Activated T-cell treated with anti-CD3 and anti-CD28 coated beads for 1 hour (primary cell): ENCODE data around the gene MTNR1B.

Source experiments
- DNase-seq: peaks from one replicate; pipeline ENCODE4 v3.0.0-alpha.2; 2020; ENCODE audit warnings: low read depth

Gene MTNR1B

GRCh38 chr11:92978271-92979111 is 9.0 kb downstream of the MTNR1B start:
- no peak for DNase-seq

DNA sequence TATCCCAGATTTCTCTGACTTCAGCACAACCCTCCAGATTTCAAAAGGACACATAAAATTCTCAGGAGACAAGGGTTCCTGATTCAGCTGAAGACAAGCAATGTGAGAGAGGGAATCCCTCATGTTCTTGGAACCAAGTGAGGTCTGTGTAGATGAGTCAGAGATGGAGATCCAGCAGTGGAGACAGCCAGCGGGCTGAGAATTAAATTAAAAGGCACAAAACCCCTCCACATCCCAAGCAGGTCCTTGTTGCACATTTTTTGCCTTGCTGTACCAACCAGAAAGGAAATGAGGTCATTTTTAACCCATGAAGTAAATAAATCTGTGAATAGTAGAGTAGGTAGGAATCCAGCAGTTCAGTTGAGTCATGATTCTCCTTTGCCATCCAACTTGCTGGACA is 9.7 kb downstream of the MTNR1B start:
- DNase-seq, result no peak

GRCh38 chr11:92980312-92980711 is 10.9 kb downstream of the MTNR1B start:
- DNase-seq, result no peak

DNA sequence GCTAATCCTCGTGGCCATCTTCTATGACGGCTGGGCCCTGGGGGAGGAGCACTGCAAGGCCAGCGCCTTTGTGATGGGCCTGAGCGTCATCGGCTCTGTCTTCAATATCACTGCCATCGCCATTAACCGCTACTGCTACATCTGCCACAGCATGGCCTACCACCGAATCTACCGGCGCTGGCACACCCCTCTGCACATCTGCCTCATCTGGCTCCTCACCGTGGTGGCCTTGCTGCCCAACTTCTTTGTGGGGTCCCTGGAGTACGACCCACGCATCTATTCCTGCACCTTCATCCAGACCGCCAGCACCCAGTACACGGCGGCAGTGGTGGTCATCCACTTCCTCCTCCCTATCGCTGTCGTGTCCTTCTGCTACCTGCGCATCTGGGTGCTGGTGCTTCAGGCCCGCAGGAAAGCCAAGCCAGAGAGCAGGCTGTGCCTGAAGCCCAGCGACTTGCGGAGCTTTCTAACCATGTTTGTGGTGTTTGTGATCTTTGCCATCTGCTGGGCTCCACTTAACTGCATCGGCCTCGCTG is 12.1 kb downstream of the MTNR1B start:
- DNase-seq, result no peak

GRCh38 chr11:92986585-92986984 is 17.1 kb downstream of the MTNR1B start:
- DNase-seq, result no peak

DNA sequence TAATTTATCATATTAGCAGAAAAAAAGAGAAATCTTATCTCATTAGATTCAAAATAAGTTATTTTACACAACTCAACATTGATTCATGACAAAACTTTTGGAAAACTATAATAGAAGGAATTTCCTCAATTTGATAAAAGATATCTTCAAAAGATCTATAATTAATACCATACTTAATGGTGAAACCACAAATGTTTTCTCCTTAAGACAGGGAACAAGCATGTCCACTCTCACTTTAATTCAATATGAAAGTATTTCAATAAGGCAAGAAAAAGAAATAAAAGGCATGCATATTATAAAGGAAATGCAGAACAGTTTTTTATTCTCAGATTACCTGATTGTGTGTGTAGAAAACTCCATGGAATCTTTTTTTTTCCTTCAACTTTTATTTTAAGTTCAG is 23.6 kb downstream of the MTNR1B start:
- no peak for DNase-seq

DNA sequence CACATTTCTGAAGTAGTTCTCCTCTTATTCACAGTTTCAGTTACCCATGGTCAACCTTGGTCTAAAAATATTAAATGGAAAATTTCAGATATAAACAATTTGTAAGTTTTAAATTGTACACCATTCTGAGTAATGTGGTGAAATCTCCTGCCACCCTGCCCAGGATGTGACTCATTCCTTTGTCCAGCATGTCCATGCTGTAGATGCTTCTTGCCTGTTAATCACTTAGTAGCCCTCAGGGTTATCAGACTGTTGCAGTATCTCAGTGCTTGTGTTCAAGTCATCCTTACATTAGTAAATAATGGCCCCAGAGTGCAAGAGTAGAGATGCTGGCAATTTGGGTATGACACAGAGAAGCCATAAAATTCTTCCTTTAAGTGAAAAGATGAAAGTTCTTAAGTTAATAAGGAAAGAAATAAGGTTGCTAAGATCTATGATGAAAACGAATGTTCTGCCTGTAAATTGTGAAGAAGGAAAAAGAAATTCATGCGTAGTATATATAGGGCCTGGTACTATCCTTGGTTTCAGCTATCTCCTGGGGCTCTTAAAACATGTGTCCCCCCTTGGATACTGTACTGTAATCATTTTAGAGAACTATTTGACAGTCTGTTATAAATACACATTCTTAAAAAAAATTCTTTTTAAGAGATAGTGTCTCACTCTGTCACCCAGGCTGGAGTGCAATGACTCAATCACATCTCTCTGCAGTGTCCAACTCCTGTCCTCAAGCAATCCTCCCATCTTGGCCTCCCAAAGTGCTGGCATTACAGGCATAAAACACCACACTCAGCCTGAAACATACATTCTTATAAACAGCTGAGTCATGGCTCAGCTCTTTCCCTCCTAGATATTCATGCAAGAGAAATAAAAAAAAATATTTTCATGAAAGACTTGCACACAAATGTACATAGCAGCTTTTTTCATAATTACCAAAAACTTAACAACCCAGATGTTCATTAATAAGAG is 31.3 kb downstream of the MTNR1B start:
- no peak for DNase-seq

DNA sequence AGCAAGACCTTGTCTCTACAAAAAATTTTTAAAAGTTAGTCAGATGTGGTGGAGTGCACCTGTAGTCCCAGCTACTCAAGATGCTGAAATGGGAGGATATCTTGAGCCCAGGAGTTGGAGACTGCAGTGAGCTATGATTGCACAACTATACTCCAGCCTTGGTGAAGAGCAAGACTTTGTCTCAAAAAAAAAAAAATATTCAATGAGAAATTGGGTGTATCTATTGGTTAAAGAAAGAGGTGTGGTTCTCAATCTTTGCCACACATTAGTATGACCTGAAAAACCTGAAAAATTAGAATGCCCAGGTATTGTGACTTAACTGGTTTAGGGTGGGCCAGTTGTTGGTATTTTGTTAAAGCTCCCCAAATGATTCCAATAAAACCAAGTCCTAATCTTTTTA is 32.4 kb downstream of the MTNR1B start:
- DNase-seq, result no peak

- no peak for DNase-seq
Observed at GRCh38 chr11:93002380-93002779, 32.9 kb downstream of the MTNR1B start.

GRCh38 chr11:93005239-93005638 is 35.8 kb downstream of the MTNR1B start:
- no peak for DNase-seq

- DNase-seq, result no peak
Observed at GRCh38 chr11:93013646-93014045, 44.2 kb downstream of the MTNR1B start.

- no peak for DNase-seq
Observed at GRCh38 chr11:93016595-93016994, 47.1 kb downstream of the MTNR1B start.

GRCh38 chr11:93017821-93018690 is 48.6 kb downstream of the MTNR1B start:
- DNase-seq, result no peak

- no peak for DNase-seq
Observed at GRCh38 chr11:93020248-93021046, 51.0 kb downstream of the MTNR1B start.

GRCh38 chr11:93024369-93024768 is 54.9 kb downstream of the MTNR1B start:
- DNase-seq, result no peak

GRCh38 chr11:93025558-93026255 is 56.3 kb downstream of the MTNR1B start:
- no peak for DNase-seq

- no peak for DNase-seq
Observed at GRCh38 chr11:93028960-93029522, 59.6 kb downstream of the MTNR1B start.

DNA sequence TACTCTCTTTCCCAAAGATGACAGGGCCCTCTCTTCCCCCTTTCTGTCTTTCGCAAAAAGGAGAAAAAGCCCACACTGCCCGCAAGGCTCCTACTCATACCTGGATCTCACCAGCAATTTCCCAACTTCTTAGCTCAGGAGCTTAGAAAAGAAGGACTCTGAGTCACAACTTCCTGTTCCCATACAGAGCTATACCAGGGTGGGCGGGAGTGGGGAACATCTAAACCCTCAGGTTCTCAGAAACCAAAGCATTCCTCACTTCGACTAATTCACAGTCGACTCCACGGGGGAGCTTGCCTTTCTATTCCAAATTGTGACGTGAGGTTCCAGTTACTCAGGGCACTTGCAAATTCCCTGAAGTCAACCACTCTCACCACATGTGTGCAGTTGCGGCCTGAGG is 61.9 kb downstream of the MTNR1B start:
- DNase-seq, result no peak
